Measurements from ENCODE around the gene CIPC. TPM values are rescaled to one million over a fixed set of nuclear protein-coding genes. Genes with fewer than 3 reads are reported as not detected.

The CIPC gene
- total RNA-seq, 2 donors from 2014 or later: 64.7 to 87.8 TPM

DNA sequence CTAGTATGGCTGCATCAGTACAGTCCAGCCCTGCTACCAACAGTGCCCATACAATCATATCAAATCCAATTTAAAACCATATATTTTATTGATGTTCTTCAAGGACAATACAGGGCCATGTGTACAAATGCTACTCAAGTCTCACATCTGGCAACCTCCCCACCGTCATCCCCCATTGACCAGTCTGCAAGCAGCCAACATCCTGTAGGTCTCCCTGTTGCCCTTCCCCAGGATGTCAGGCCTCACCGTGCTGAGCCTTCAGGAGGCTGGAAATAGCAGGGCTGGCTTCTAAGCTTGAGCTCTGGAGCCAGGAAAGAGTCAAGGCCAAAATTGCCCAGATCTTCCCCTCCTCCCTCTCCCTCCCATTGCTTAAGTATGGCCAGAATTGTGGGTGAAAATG is 33.1 kb downstream of the CIPC start:
- H3K27ac ChIP-seq: no peak overlapping the region
- no peaks in the 10 kb centered on the region for H3K36me3 ChIP-seq
- TF ChIP-seq, protein P1, sequence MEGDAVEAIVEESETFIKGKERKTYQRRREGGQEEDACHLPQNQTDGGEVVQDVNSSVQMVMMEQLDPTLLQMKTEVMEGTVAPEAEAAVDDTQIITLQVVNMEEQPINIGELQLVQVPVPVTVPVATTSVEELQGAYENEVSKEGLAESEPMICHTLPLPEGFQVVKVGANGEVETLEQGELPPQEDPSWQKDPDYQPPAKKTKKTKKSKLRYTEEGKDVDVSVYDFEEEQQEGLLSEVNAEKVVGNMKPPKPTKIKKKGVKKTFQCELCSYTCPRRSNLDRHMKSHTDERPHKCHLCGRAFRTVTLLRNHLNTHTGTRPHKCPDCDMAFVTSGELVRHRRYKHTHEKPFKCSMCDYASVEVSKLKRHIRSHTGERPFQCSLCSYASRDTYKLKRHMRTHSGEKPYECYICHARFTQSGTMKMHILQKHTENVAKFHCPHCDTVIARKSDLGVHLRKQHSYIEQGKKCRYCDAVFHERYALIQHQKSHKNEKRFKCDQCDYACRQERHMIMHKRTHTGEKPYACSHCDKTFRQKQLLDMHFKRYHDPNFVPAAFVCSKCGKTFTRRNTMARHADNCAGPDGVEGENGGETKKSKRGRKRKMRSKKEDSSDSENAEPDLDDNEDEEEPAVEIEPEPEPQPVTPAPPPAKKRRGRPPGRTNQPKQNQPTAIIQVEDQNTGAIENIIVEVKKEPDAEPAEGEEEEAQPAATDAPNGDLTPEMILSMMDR (IDR thresholded peaks at IDR 0.05): no peak
- H3K4me1 ChIP-seq: no peaks in the 10 kb centered on the region
- H3K27me3 ChIP-seq: no peaks in the 10 kb centered on the region
- H3K9me3 ChIP-seq: no peaks in the 10 kb centered on the region
- no peak for DNase-seq (ENCODE audit: low spot score)
- H3K4me3 ChIP-seq: no peak overlapping the region

DNA sequence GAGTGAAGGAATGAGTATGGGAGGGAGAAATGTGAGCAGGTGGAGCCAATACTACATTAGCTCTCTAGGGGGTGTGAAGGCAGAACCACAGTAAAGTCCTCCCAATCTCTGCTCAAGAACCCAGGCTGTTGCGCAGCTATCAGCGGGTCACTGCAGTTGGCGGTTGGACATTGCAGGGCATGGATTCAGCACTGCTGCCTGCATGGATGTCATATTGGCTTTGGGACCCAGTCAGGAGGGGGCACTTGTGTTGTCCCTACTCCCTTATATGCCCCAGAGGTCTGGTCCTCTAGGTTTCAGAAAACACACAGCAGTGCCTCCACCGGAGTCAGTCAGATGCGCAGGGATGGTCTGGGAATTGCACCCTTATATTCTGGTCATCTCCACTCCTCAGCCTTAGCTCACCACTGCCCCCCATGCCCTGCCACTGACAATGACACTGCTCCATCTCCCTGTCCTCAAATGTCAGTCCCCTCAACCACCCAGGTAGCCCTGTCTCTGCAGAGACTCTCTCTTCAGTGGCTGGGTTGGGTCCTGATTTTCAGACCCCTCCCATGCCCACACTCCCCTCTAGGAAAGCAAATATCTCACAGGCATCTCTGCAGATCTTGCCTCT is 33.9 kb downstream of the CIPC start:
- TF ChIP-seq, protein P1 (IDR thresholded peaks at IDR 0.05): no peak
- DNase-seq (ENCODE audit: low spot score): no peak
- no peaks in the 10 kb centered on the region for H3K27me3 ChIP-seq

DNA sequence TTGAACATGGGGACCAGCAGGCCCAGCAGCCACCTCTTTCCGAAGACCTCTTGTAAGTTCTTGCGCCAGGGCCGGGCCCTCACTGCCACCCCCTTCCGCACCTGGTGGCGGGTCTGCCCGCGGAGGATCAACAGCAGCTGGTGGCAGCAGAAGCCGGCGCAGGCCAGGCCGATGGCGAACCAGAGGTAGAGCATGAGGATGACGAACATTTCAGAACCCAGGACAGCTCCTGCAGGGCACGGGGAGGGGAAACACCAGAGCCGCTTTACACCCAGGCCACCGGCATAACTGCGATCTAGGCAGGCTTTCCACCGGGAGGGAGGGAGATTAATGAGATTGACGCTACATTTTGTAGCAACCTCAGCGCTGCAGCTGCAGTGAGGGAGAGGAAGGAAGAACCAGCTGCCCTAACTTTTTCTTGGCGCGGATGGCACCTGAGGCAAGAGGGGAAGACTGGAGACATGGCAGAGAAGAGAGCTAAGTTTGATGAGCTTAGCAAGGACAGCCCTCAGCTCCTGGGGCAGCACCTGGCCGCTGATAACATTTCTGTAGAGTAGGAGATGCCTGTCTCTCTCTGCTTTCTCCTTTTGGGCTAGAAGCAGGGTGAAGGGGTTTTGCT is 35.8 kb downstream of the CIPC start:
- H3K27ac ChIP-seq: no peak overlapping the region
- no peaks in the 10 kb centered on the region for H3K36me3 ChIP-seq
- no peaks in the 10 kb centered on the region for H3K27me3 ChIP-seq
- H3K4me3 ChIP-seq: no peak overlapping the region
- H3K4me1 ChIP-seq: no peaks in the 10 kb centered on the region
- no peak for DNase-seq (ENCODE audit: low spot score)
- H3K9me3 ChIP-seq: no peaks in the 10 kb centered on the region
- TF ChIP-seq, protein P1 (IDR thresholded peaks at IDR 0.05): no peak

More for the DNA sequence above, 33.9 kb downstream of the CIPC start:
- H3K27ac ChIP-seq: no peak overlapping the region
- H3K4me3 ChIP-seq: no peak overlapping the region
- H3K4me1 ChIP-seq: no peaks in the 10 kb centered on the region
- H3K36me3 ChIP-seq: no peaks in the 10 kb centered on the region
- H3K9me3 ChIP-seq: no peaks in the 10 kb centered on the region

DNA sequence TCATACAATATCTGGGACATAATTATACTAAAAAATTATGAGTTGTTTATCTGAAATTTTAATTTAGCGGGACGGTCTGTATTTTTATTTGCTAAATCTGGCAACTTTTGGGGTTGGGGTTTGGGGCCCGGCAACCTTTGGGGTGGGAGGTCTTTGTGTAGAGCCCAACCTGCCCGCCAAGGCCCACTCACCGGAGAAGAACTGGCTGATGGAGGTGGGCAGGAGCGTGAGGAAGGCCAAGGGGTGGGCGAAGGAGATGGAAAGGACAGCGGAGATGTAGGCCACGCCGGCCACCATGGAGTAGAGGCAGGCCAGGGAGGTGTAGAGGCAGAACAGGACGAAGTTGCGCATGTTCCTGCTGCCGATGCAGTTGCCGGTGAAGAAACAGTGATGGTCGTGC is 41.0 kb downstream of the CIPC start:
- no peaks in the 10 kb centered on the region for H3K36me3 ChIP-seq
- no peaks in the 10 kb centered on the region for H3K9me3 ChIP-seq
- H3K4me1 ChIP-seq: peaks cover 0 to 28% of the 10 kb centered on the region in 2 donors
- DNase-seq (ENCODE audit: low spot score): no peak
- no peak overlapping the region for H3K4me3 ChIP-seq
- peaks cover 9 to 30% of the 10 kb centered on the region in 2 donors for H3K27me3 ChIP-seq
- TF ChIP-seq, protein P1 (IDR thresholded peaks at IDR 0.05): no peak
- no peak overlapping the region for H3K27ac ChIP-seq

DNA sequence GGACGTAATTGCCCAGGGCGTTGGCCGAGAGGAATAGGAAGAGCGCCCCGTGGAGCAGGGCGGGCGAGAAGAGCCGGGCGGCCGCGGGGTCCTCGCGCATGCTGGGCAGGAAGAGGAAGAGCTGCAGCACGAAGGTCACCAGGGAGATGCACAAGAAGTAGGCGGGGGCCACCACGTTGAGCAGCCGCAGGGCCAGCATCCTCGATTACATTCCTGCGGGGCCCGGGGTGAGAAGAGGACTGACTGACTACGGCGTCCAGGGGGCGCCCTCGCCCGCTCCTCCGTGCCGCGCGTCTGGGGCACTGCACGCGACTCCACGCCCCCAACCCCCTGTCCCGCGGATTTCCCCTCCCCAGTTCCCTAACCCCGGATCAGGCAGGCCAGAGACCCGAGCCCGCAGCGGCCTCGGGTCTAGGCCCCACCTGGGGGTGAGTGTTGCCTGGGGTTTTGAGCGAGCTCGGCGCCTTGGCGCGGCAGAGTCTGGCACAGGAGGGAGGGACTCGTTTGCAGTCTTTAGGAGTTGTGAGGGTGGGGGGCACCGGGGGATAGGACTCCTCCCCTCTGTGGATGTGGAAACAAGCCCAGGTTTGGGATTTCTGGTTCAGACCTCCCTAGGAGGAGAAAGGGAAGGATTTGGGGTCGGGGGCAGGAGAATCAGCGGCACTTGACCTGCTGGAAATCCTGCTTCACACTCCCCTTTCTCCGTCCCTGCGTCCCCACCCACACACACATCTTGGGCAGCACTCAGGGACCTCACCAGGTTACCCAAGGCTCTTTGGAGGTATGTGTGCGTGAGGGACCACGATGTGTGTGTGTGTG is 41.7 kb downstream of the CIPC start:
- no peak for DNase-seq (ENCODE audit: low spot score)
- peaks cover 9 to 30% of the 10 kb centered on the region in 2 donors for H3K27me3 ChIP-seq

More for the DNA sequence above, 41.7 kb downstream of the CIPC start:
- Histone ChIP-seq H3K36me3 (no peaks in the 10 kb centered on the region), H3K4me3 (no peak overlapping the region), H3K4me1 (peaks cover 0 to 28% of the 10 kb centered on the region in 2 donors), H3K9me3 (no peaks in the 10 kb centered on the region), H3K27ac (no peak overlapping the region)
- TF ChIP-seq, protein P1 (IDR thresholded peaks at IDR 0.05): peak in 1 of 2 donors; percentile 52

Data from right atrium auricular region (tissue), 2 donors.